DOHH2 (cell line): ENCODE results near the gene KCNN2.

ENCODE experiments used
- H3F3A ChIP-seq: fragments of 200-600 bp; sonication (generic), shearing (Covaris generic); 2 replicates; pipeline ENCODE4 v1.6.0; 2016; ENCODE audit warnings: antibody characterized with exemption, mild to moderate bottlenecking; ENCODE audit not compliant: control insufficient read depth, insufficient read depth
- H3K27ac ChIP-seq: fragments of 200-600 bp; sonication (generic); 2 replicates; pipeline ENCODE4 v1.5.1; 2014; ENCODE audit warnings: low read depth, mild to moderate bottlenecking, low read length, moderate library complexity
- H3K27me3 ChIP-seq: fragments of 200-600 bp; sonication (generic); 2 replicates; pipeline ENCODE4 v1.6.1; 2014; ENCODE audit warnings: mild to moderate bottlenecking, low read length, mixed read lengths; ENCODE audit not compliant: control insufficient read depth
- H3K36me3 ChIP-seq: fragments of 200-600 bp; sonication (generic); 2 replicates; pipeline ENCODE4 v1.6.1; 2014; ENCODE audit warnings: mild to moderate bottlenecking, low read length, moderate library complexity, mixed read lengths; ENCODE audit not compliant: control insufficient read depth
- H3K4me1 ChIP-seq: fragments of 200-600 bp; sonication (generic); 2 replicates; pipeline ENCODE4 v1.6.1; 2014; ENCODE audit warnings: mild to moderate bottlenecking, low read length, mixed read lengths; ENCODE audit not compliant: control insufficient read depth
- H3K4me2 ChIP-seq: fragments of 200-600 bp; sonication (generic); 2 replicates; pipeline ENCODE4 v1.6.0; 2014; ENCODE audit warnings: mild to moderate bottlenecking, low read length, moderate library complexity
- H3K4me3 ChIP-seq: fragments of 200-600 bp; sonication (generic); 2 replicates; pipeline ENCODE4 v1.5.1; 2014; ENCODE audit warnings: mild to moderate bottlenecking, low read length, mixed read lengths
- H3K79me2 ChIP-seq: fragments of 200-600 bp; sonication (generic); 2 replicates; pipeline ENCODE4 v1.6.1; 2014; ENCODE audit warnings: mild to moderate bottlenecking, low read length, mixed read lengths; ENCODE audit not compliant: control insufficient read depth
- H3K9me2 ChIP-seq: fragments of 200-600 bp; sonication (generic); replicated peaks from 2 replicates; pipeline ENCODE4 v1.6.1; 2014; ENCODE audit warnings: mild to moderate bottlenecking, low read length, mixed read lengths; ENCODE audit not compliant: control insufficient read depth
- H3K9me3 ChIP-seq: fragments of 200-600 bp; sonication (generic); 2 replicates; pipeline ENCODE4 v1.6.1; 2014; ENCODE audit warnings: antibody characterized with exemption, low read length, mixed read lengths; ENCODE audit not compliant: control insufficient read depth, insufficient read depth
- H4K20me1 ChIP-seq: fragments of 200-600 bp; sonication (generic); 2 replicates; pipeline ENCODE4 v1.6.0; 2014; ENCODE audit warnings: low read depth, mild to moderate bottlenecking, antibody characterized with exemption, low read length, moderate library complexity; ENCODE audit not compliant: control insufficient read depth, insufficient read depth
- CTCF ChIP-seq: fragments of 200-600 bp; sonication (generic); IDR thresholded peaks from one replicate; pipeline ENCODE4 v1.5.1; 2014; ENCODE audit warnings: antibody characterized with exemption, mild to moderate bottlenecking, low read depth, low read length; ENCODE audit not compliant: poor library complexity, severe bottlenecking
- EZH2phosphoT487 ChIP-seq: fragments of 200-600 bp; sonication (generic); IDR thresholded peaks from 2 replicates; pipeline ENCODE4 v1.6.1; 2017; ENCODE audit warnings: borderline replicate concordance, mild to moderate bottlenecking, antibody characterized with exemption, low read length, moderate library complexity, mixed read lengths

The KCNN2 gene

GRCh38 chr5:114367029-114367428 is 5.2 kb downstream of the KCNN2 start:
- H3K36me3 ChIP-seq = no peaks in the 10 kb centered on the region
- no peaks in the 10 kb centered on the region for H3K9me2 ChIP-seq
- peaks cover 4% of the 10 kb centered on the region; the same call in 1 of the 2 replicates for H3K9me3 ChIP-seq
- no peaks in the 10 kb centered on the region for H3K79me2 ChIP-seq
- H3K4me3 ChIP-seq = no peak overlapping the region
- peaks cover 14% of the 10 kb centered on the region for H3K27me3 ChIP-seq
- H4K20me1 ChIP-seq = no peaks in the 10 kb centered on the region
- no peak overlapping the region for H3K4me2 ChIP-seq
- TF ChIP-seq CTCF (no peak), EZH2phosphoT487 (no peak)
- no peaks in the 10 kb centered on the region for H3F3A ChIP-seq
- H3K4me1 ChIP-seq = no peaks in the 10 kb centered on the region
- H3K27ac ChIP-seq = no peak overlapping the region

GRCh38 chr5:114369680-114370417 is 8.0 kb downstream of the KCNN2 start:
- H3K27me3 ChIP-seq = no peaks in the 10 kb centered on the region
- no peak for TF ChIP-seq EZH2phosphoT487
- no peaks in the 10 kb centered on the region for H3K9me3 ChIP-seq
- H3K27ac ChIP-seq = no peak overlapping the region
- no peaks in the 10 kb centered on the region for H4K20me1 ChIP-seq
- no peaks in the 10 kb centered on the region for H3K4me1 ChIP-seq
- no peaks in the 10 kb centered on the region for H3F3A ChIP-seq
- no peak overlapping the region for H3K4me2 ChIP-seq
- no peaks in the 10 kb centered on the region for H3K36me3 ChIP-seq
- no peaks in the 10 kb centered on the region for H3K9me2 ChIP-seq
- H3K79me2 ChIP-seq = no peaks in the 10 kb centered on the region
- H3K4me3 ChIP-seq = no peak overlapping the region

GRCh38 chr5:114377050-114377844 is 15.4 kb downstream of the KCNN2 start:
- no peak overlapping the region for H3K4me2 ChIP-seq
- no peak for TF ChIP-seq CTCF
- TF ChIP-seq EZH2phosphoT487 = no peak
- H3K9me2 ChIP-seq = no peaks in the 10 kb centered on the region
- H3K9me3 ChIP-seq = no peaks in the 10 kb centered on the region
- H3K27me3 ChIP-seq = no peaks in the 10 kb centered on the region
- no peak overlapping the region for H3K4me3 ChIP-seq
- H3K4me1 ChIP-seq = no peaks in the 10 kb centered on the region
- no peaks in the 10 kb centered on the region for H3F3A ChIP-seq
- no peaks in the 10 kb centered on the region for H4K20me1 ChIP-seq
- no peak overlapping the region for H3K27ac ChIP-seq
- H3K79me2 ChIP-seq = no peaks in the 10 kb centered on the region
- no peaks in the 10 kb centered on the region for H3K36me3 ChIP-seq

- Histone ChIP-seq H3K27me3 (no peaks in the 10 kb centered on the region), H3K4me2 (no peak overlapping the region), H3K4me3 (no peak overlapping the region), H3K4me1 (no peaks in the 10 kb centered on the region), H3K79me2 (no peaks in the 10 kb centered on the region), H3K9me2 (no peaks in the 10 kb centered on the region), H4K20me1 (no peaks in the 10 kb centered on the region), H3K27ac (no peak overlapping the region), H3F3A (no peaks in the 10 kb centered on the region), H3K36me3 (no peaks in the 10 kb centered on the region), H3K9me3 (no peaks in the 10 kb centered on the region)
- no peak for TF ChIP-seq CTCF
- no peak for TF ChIP-seq EZH2phosphoT487
Observed at GRCh38 chr5:114377946-114378345, 16.1 kb downstream of the KCNN2 start.
